GM19455 (cell line): ENCODE measurements around the gene F11R.
"Not testable (repeated sequence)": the region's sequence is repeated elsewhere in the genome, so short reads cannot be mapped to it uniquely, and the experiment has no call there.

Experiments
- ATAC-seq: cut with Tn5 transposase; IDR thresholded peaks from one replicate; pipeline ENCODE4 v1.9.1; 2021; ENCODE audit not compliant: unreplicated experiment

The F11R gene

DNA sequence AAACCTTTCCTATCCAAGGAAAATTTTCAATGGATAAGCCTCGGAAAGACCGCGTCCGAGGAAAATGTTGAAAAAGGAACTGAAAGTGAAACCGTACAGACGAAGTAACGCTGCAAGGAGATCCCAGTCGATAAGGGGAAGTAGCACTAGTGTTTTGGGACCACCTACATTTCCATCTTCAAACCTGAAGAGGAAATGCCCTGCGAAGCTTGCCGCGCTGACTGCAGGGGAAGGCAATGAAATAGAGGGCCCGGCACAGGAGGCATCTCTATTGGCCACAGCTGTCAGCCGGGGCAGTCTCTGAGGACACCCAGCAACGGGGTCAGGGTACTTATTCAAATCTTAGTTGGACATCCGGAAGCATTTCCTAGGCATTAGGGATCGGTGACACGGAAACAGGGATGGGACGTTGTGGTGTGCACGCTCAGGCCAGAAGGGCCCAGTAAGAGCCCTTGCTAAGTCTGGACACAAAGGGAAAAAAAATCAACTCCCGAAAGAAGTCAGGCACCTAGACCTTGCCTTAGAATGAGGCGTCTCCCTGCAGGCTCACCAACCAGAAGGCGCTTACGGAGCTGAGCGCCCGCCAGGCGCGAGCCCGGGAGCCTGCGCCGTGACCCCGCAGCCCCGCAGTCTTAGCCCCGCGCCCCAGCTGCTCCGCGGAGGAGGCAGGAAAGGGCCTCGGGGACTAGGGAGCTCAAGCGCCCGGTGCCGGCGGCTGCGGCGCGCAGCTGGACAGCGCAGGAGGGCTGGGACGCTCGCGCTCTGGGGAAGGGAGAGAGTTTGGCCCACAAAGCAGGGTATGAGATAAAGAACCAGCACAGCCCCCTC lies 24.2 kb upstream of the F11R start:
- peak; percentile 42 for ATAC-seq

DNA sequence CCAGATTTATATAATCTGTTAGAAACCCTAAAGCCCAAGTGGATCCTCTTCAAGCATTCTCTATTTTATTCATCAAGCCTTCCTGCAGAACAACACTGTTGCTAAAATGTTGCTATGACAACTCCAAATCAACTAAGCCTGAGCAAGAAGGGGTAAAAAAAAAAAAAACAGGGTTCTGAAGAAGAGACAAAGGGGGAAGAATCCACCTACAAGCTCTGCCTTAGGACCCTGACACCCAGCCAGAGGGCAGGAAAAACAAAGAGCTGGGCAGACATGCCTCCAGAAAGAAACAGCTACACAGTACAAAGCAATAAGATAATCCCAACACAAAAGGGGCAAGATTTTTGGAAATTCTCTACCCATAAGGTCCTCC lies 23.6 kb upstream of the F11R start:
- ATAC-seq: no peak

DNA sequence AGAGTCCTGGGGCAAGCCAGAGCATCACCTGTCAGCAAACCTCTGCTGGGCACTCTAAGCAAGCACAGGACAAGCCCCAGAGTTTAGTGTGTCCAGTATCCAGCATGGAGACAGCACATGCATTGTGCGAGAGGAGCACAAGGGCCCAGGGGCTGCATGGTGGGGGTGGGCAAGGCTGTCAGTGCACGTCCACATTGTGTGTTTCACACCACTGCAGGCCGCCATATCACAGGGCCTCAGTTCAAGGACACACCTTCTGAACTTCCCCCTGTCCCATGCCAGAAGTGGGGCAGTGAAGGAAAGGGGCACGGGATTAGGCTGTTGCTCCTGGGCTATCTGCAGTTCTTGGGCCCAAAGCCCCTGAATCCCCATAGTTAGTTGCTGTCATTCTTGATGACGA lies 18.6 kb upstream of the F11R start:
- no peak for ATAC-seq

DNA sequence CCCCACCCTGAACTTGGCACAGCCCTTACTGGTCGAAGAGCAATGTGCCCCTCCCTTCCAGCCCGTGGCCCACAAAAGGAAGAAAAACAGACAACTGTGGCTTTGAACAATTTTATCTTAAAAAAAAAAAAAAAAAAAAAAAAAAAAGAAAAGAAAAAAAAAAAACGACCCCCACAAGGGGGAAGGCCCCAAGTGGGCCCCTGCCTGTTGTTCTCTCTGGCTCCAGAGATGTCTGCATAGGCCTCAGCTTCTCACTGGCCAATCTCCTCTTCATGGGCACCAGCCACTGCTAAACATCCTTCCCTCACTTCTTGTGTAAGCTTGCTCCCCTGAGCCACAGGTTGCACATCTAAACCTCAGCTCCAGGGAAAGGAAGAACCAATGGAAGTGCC lies 18.2 kb upstream of the F11R start:
- ATAC-seq: no peak

DNA sequence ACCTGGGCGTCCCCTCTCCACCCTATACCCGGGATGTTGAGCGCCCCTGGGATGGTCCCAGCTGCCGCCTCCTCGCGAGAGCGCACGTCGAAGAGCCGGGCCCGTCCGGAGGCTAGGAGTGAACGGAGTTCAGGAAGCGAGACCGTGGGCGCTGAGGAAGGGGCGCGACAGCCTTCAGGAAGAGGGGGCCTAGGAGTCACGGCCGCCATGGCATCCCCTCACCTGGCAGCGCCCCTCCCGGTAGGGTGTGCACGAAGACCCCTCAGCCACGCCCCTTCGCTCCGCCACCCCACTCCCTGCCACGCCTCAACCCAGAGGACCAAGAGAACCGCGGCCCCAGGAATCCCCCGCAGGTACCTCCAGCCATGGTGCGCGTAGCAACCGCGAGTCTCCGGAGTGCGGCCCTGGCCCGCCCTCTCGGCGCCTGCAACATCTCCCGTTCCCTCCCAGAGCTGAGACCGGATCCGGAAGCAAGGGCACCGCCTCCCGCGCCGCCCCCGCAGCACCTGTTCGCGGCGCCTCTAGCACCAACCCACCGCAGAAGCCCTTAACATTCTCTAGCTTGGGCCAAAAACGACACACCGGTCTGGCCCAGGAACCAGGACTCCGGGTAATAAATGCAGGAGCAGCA lies 17.7 kb upstream of the F11R start, which contains the start of gene TSTD1:
TSS of gene TSTD1 (minus strand) at position 442 of the 631 bp plus-strand sequence. CDS start at position 367, 75 bp downstream.
- peak; percentile 88 for ATAC-seq

DNA sequence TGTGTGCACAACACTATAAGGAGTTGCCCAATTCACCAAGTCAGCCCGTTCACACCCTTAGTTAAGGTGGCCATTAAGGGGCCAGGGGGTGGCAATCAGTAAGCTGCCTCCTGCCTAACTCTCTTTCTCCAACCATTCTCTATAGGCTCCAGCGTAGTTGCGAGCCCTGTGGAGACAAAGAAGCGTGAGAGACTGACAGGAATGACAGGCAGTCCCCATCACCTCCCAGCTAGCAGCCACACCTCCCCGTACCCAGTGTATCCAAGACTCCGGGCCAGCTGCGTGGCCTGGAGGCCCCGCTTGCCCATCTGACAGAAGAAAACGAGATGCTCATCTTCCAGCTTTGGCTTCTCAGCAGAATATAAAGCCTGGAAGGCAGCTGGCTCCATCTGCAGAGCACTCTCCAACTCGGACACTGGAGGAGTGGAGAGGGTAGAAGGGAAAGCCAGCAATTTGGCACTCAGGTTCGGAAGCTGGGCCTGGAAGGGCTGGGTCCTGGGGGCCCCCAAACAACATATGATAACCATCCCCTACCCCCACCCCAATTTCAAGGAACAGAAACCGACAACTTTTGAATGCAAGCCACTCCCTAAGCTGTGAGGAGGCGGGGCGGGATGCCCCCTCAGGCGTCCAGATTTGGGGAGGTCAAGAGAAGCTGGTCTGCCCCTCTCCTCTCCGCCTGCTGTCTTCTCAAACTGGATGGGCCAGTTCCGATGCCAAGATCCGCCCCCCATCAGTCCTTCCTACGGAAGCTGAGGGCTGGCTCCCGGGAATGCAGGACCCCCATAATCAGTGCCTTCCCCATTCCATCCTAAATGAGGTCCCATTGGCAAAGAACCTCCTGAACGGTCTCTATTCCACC lies 16.9 kb upstream of the F11R start:
- ATAC-seq: no peak

DNA sequence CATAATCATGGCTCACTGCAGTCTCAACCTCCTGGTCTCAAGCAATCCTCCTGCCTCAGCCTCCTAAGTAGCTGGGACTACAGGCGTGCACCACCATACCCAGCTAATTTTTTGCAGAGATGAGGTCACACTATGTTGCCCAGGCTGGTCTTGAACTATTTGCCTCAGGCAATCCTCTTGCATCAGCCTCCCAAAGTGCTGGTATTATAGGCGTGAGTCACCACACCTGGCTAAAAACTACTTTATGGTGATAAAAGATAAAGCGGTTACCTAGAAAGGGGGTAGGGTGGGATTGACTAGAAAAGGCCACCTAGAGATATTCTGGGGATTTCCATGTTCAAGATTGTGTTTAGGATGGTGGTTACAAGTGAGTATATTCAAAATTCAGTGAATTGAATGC lies 12.8 kb upstream of the F11R start:
- no peak for ATAC-seq

DNA sequence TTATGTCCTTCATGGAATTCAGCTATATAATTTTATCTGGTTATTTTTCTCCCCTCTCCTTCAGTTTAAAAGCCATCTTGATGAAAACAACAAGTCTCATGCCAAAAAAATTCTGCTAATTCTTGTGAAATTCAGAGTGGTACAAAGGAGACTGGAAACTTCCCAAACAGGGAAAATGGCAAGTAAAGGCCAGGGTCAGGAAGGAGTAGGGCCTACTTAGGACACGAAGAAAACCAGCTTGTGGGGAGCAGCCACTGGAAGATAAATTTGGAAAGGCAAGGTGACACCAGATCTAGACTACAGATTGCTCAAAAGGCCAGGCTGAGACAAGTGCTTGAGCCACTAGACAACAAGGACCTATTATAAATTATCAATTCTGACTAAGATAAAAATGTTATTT lies 11.5 kb upstream of the F11R start:
- no peak for ATAC-seq

DNA sequence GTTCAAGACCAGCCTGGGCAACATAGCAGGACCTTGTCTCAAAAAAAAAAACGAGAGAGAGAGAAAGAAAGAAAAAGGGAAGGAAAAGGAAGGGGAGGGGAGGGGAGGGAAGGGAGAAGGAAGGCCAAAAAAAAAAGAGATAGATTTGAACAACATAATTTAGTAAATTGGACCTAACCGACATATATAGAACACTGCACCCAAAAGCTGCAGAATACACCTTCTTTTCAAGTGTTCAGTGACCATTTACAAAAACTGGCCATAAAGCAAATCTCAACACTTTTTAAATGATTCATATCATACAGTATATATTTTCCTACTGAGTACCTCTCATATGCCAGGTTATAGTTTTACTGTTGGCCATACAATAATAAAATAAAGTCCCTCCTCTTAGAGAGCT lies 10.9 kb upstream of the F11R start:
- ATAC-seq: no peak

DNA sequence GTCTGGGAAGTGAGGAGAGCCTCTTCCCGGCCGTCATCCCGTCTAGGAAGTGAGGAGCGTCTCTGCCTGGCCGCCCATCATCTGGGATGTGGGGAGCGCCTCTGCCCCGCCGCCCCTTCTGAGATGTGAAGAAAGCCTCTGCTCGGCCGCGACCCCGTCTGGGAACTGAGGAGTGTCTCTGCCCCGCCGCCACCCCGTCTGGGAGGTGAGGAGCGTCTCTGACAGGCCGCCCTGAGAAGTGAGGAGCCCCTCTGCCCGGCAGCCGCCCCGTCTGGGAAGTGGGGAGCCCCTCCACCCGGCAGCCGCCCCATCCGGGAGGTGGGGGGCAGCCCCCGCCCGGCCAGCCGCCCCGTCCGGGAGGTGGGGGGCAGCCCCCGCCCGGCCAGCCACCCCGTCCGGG lies 8.5 kb upstream of the F11R start:
- ATAC-seq: not testable (repeated sequence)

DNA sequence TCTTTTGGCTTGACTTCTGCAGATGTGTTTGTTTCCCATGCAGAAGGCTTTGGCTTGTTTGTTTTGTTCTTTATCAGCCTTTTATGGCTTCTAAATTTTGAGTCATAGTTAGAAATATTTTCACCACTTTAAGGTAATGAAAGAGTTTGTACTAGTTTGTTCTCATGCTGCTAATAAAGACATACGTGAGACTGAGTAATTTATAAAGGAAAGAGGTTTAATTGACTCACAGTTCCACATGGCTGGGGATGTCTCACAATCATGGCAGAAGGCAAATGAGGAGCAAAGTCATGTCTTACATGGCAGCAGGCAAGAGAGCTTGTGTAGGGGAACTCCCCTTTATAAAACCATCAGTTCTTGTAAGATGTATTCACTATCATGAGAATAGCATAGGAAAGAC lies 6.0 kb upstream of the F11R start:
- ATAC-seq: not testable (repeated sequence)

DNA sequence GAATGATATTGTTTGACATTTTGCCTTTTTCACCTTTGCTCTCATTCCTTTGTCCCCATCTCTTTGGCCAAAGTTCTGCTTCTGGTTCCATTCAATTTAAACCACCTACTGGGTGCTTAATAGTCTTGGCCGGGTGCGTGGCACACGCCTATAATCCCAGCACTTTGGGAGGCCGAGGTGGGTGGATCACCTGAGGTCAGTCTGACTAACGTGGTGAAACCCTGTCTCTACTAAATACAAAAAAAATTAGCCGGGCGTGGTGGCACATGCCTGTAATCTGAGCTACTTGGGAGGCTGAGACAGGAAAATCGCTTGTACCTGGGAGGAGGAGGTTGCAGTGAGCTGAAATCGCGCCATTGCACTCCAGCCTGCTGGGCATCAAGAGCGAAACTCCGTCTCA lies 1.5 kb upstream of the F11R start:
- ATAC-seq: not testable (repeated sequence)

DNA sequence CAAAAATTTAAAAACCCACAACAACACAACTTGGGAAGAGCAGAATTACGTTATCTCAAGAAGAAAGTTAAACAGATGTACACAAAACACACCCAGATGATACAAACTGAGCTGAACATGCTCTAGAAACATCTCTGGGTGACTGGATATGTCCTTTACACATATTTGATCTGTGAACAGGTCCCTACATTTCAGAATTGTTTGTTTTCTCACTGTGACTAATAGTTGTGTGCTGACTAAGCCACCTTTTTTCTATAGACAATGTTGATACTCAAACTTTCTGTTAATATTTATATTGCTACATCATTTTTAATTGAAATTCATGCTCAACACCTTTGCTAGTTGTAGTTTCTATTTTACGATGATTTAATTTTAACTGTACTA lies 1.0 kb upstream of the F11R start:
- ATAC-seq: no peak

DNA sequence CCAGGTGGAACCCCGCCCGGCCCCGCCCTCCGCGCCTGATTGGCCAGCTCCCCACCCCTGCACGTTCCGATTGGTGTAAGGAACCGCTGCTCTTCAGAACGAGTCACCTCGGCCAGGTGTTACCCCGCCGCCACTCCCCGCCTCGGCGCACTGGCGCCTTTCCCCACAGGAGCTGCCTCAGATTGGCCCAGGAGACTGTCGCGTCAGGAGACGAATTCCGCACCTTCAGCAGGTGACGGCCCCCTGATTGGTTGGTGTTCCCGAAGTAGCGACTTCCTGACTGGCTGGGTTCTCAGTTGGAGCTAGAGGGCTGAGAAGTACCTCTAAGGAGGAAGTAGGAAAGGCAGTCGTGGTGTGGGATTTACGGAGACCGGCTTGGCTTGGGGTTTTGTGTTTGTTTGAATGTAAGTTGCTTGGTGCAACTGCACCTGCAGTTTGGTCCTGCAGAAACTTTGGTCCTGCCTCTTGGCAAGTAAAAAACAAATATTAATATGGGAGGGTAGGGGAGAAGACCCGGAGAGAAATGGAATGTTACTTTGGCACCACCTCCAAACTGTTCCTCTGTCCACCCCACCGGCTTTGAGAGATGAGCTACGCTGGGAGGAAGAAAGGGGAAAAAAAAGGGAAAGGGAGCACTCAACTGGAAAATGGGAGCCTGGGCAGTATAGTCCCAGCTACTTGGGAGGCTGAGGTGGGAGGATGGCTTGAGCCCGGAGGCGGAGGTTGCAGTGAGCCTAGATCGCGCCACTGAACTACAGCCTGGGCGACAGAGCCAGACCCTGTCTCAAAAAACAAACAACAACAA lies 415 bp upstream of the F11R start:
- ATAC-seq: peak; percentile 90

DNA sequence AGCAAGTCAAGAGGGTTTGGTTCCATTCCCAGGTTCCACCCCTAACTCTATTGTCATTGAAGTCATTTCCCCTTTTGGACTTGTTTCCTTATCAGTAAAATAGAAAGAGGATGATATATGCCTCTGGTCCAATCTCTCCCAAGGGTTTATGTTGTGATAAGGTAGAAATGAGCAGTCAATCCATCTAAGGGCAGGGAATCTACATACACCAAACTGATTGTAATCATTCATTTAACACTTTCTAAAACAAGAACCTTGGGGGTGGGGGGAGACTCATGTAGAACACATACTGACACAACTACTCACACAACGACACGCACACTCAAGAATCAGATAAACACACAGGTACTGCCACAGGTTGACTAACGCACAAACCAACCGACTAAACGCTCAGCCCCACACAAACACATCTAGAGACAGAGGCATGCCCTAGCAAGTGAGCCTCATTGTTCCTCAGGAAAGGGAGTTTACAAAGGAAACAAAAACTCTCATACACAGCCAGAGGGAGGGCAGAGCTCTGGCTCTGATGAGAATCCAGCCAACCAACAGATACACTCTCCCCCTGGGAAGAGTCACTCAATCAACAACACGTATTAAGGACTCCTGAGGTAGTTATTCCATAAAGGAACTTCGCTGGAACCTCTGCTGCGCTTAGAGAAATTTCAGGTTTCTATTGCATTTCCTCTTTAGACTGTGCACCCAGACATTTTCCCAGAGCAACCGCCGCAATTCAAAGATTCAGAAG lies 1.0 kb downstream of the F11R start:
- no peak for ATAC-seq

DNA sequence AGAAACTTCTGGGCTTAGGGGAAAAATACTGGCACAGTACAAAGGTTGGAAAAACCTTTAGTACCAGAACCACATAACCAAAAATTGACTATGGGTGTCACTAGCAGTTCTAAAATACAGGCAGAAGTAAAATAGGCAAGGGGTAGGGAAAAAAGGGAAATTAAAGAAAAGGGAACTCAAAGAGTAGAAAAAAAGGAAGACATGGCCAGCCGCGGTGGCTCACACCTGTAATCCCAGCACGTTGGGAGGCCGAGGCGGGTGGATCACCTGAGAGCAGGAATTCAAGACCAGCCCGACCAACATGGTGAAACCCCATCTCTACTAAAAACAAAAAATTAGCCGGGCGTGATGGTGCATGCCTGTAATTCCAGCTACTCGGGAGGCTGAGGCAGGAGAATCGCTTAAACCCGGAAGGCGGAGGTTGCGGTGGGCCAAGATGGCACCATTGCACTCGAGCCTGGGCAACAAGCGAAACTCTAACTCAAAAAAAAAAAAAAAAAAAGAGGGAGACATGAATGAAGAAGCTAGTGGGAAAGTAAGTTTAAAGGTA lies 1.8 kb downstream of the F11R start:
- not testable (repeated sequence) for ATAC-seq

DNA sequence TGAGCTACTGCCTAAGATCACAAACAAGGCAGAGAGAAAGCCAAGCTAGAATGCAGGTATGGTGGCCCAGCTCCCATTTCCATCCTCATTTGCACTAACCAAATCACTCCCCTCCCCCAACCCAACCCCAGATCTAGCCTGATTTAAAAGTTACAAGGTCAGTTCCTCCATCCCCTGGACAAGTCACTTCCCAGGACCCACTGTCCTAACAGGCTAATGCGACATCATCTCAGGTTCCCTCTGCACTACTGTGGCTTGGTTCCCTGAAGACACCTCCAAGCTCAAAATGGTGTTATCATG lies 2.4 kb downstream of the F11R start:
- no peak for ATAC-seq

DNA sequence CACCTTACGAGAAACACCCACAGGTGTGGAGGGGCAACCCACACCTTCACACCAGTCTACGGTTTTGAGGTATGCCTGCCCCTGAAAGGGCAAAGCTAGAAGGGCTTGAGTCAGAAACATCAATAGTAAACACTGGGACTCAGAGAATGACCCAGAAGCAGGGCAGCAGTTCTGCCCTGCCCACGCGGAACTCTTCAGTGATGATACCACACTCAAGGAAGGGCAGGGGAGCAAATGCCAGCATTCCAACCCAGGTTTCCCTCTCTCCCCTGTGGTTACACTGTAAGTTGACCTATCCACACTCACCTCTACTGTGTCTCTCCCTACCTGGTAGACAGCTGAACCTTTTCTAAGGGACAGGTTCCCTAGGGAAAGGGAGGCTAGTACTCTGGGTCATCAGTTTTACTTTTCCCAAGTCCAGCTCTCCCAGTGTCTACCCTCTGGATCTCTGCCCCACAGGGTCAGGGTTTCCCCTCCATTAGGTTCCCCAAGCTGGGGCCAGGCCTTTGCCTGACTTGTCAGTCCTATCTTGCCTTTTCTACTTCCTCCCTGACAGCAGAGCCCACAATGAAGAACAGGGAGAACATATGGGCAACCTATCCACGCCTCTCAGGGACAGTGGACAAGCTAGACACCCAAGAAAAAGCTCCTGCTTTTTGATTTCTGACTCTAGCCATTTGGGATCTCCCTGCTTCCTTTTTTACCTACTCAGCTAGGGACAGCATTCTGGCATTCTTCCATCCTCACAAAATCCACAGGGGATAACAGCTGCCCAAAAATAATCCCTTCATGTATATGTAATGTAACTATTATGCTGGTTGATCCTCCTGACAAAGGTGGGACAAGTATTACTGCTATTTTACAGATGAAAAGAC lies 3.0 kb downstream of the F11R start:
- ATAC-seq: no peak

DNA sequence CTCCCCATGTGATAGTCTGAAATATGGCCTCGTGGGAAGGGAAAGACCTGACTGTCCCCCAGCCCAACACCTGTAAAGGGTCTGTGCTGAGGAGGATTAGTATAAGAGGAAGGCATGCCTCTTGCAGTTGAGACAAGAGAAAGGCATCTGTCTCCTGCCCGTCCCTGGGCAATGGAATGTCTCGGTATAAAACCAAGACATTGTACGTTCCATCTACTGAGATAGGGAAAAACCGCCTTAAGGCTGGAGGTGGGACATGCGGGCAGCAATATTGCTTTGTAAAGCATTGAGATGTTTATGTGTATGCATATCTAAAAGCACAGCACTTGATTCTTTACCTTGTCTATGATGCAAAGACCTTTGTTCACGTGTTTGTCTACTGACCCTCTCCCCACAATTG lies 3.8 kb downstream of the F11R start:
- ATAC-seq: not testable (repeated sequence)
